GM19452 (cell line): Measurements from ENCODE around the gene SLC25A39.
"Not testable (repeated sequence)": the region's sequence is repeated elsewhere in the genome, so short reads cannot be mapped to it uniquely, and the experiment has no call there.

Experiments
- ATAC-seq: cut with Tn5 transposase; IDR thresholded peaks from one replicate; pipeline ENCODE4 v1.9.1; 2021; ENCODE audit not compliant: unreplicated experiment

SLC25A39 gene

GRCh38 chr17:44335968-44336367 lies 11.3 kb upstream of the SLC25A39 start:
- no peak for ATAC-seq

GRCh38 chr17:44335564-44335963 lies 10.9 kb upstream of the SLC25A39 start:
- no peak for ATAC-seq

GRCh38 chr17:44334727-44335126 lies 10.1 kb upstream of the SLC25A39 start:
- no peak for ATAC-seq

GRCh38 chr17:44334315-44334714 lies 9.7 kb upstream of the SLC25A39 start:
- no peak for ATAC-seq

GRCh38 chr17:44333371-44333770 lies 8.7 kb upstream of the SLC25A39 start:
- ATAC-seq, result no peak

GRCh38 chr17:44331249-44331760 lies 6.7 kb upstream of the SLC25A39 start:
- no peak for ATAC-seq

- not testable (repeated sequence) for ATAC-seq
These were observed 5.6 kb upstream of the SLC25A39 start for GRCh38 chr17:44330263-44330662.

- not testable (repeated sequence) for ATAC-seq
These were observed 4.9 kb upstream of the SLC25A39 start for GRCh38 chr17:44329516-44329915.

- ATAC-seq, result no peak
These were observed 3.3 kb upstream of the SLC25A39 start for GRCh38 chr17:44327715-44328449.

- ATAC-seq, result no peak
These were observed 2.3 kb upstream of the SLC25A39 start for GRCh38 chr17:44326861-44327444.

- ATAC-seq, result no peak
These were observed 492 bp downstream of the SLC25A39 start for GRCh38 chr17:44324092-44324570.

- ATAC-seq, result no peak
These were observed 1.1 kb downstream of the SLC25A39 start for GRCh38 chr17:44323359-44324091.

- no peak for ATAC-seq
These were observed 2.3 kb downstream of the SLC25A39 start for GRCh38 chr17:44322236-44322895.

- no peak for ATAC-seq
These were observed 3.1 kb downstream of the SLC25A39 start for GRCh38 chr17:44321246-44322120.

GRCh38 chr17:44320066-44320465 lies 4.6 kb downstream of the SLC25A39 start:
- no peak for ATAC-seq

GRCh38 chr17:44318077-44318892 lies 6.3 kb downstream of the SLC25A39 start:
- ATAC-seq, result no peak

GRCh38 chr17:44317545-44317944 lies 7.1 kb downstream of the SLC25A39 start:
- ATAC-seq, result no peak

GRCh38 chr17:44315760-44316731 lies 8.6 kb downstream of the SLC25A39 start:
- ATAC-seq, result no peak
